Ovary (tissue), 9 donors: Measurements from ENCODE around the gene NEUROG2. TPM values are rescaled to one million over a fixed set of nuclear protein-coding genes. Genes with fewer than 3 reads are reported as not detected.
A peak's percentile ranks its signal among the peaks of the same experiment; 100 is the strongest.

Experiments
- DNase-seq, 5 donors: peaks; one replicate each; pipeline ENCODE4 v3.0.0-alpha.2; 2019 to 2020
- H3K27ac ChIP-seq, 2 donors: fragments of 200-600 bp; one replicate each; pipeline versions ENCODE4 v1.5.1 to v1.8.0; 2019 to 2022
- H3K27me3 ChIP-seq: fragments of 200-600 bp; one replicate; pipeline ENCODE4 v1.8.0; 2022
- H3K36me3 ChIP-seq: fragments of 200-600 bp; sonication (generic); one replicate; pipeline ENCODE4 v1.5.1; 2019
- H3K4me1 ChIP-seq: one replicate; pipeline ENCODE4 v1.8.1; 2013; ENCODE audit warnings: mild to moderate bottlenecking, moderate library complexity; ENCODE audit not compliant: insufficient read depth
- H3K4me3 ChIP-seq: fragments of 200-600 bp; sonication (generic); one replicate; pipeline ENCODE4 v1.5.1; 2017
- H3K9me3 ChIP-seq, 2 donors: fragments of 200-600 bp in 1 of 2; sonication (generic) in 1 of 2; one replicate each; pipeline versions ENCODE4 v1.5.1 to v1.8.1; 2013 to 2019; ENCODE audit warnings: mild to moderate bottlenecking in 1 of 2, moderate library complexity in 1 of 2
- CTCF ChIP-seq, 3 donors: fragments of 450-650 bp in 2 of 3; fragments of 200-600 bp in 1 of 3; IDR thresholded peaks; one replicate each; pipeline versions ENCODE4 v1.5.1 to v1.8.0; 2016 to 2022; ENCODE audit warnings: antibody characterized with exemption in 3 of 3, mild to moderate bottlenecking in 1 of 3
- EP300 ChIP-seq: sonication (generic); formaldehyde crosslinking; IDR thresholded peaks from one replicate; pipeline ENCODE4 v1.6.1; 2017; ENCODE audit warnings: antibody characterized with exemption
- POLR2A ChIP-seq: fragments of 450-650 bp; IDR thresholded peaks from one replicate; pipeline ENCODE4 v1.6.1; 2017; ENCODE audit warnings: antibody characterized with exemption, mild to moderate bottlenecking, moderate library complexity
- WGBS, 3 donors: extraction: QIAGEN DNeasy Blood & Tissue Kit in 1 of 3; methylation state at CpG; one replicate each; pipeline versions ENCODE4 v1.1.5 to v1.1.7; 2013 to 2017; 5-methylcytosine and 5-hydroxymethylcytosine counted together
- intact Hi-C, 4 donors: fragments of 100-400 bp; cut with DNase I; formaldehyde crosslinking; loops; one replicate each; pipeline versions ENCODE4 v1.11.0 to v1.15.1; 2022 to 2023
- polyA plus RNA-seq, 2 donors: library from polyadenylated mRNA; stranded (reverse); fragments of 200-250 nt in 1 of 2; fragments of 350-450 nt in 1 of 2; fragmentation: Illumina TruSeq in 1 of 2; extraction: RNeasy Lipid Tissue Mini Kit (QIAGEN cat#74804) in 1 of 2; gene quantifications; one replicate each; pipeline ENCODE4 v1.2.3, GENCODE V29; 2013 to 2014
- total RNA-seq, 7 donors: library from RNA; depleted of rRNA in 2 of 7; stranded (reverse); fragments of >200 nt in 2 of 7; fragmentation: NEBNext Ultra II Directional in 3 of 7; extraction: Animal tissue kit (Norgen Biotek cat#: 25700) in 3 of 7; gene quantifications; one replicate each; pipeline versions ENCODE4 v1.1.0 to v1.2.4, GENCODE V29; 2016 to 2023
- donor health status: DM: no; HTN: no; CAD: no; lungs with moderate emphysema.
- donor health status: DM: no; HTN: no; CAD: no.
- donor health status: Bipolar disorder and iron deficiency.
- donor health status: DM: yes; HTN: yes; CAD: no.
- donor health status: DM: no; HTN: no; CAD: no.
- donor health status: DM: yes; HTN: yes; CAD: no.

Gene NEUROG2
- total and polyA plus RNA-seq, 9 donors, result not detected

DNA sequence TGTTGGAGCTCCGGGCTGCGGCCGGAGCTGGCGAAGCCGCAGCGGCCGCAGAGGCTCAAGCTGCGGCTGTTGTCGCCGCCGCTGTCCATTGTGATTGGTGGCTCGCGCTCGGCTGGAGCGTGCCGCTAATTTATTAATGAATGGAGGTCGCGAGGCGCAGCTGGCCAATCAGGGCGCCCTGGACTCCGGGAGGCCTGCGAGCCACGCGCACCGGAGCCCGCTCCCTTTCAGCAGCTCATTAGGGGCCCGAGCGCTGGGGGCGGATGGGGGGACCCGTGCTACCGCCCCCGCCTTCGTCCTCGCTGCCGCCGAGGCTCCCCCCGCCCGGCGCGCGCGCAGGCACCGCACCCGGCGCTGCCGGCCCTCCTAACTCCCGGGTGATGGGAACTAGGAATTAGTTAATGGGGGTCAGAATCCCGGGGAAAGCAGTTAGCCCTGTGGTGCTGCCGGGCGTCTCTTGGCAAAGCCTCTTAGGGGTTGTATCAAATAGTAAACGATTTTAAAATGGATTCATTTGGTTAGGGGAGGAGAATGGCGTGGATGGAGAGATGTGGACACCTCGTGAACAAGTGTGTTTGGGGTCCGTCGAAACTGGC, 589 bp upstream of the NEUROG2 start:
- H3K9me3 ChIP-seq, result peaks cover 0 to 10% of the 10 kb centered on the region in 2 donors
- peaks cover 6% of the 10 kb centered on the region for H3K27me3 ChIP-seq
- no peak for TF ChIP-seq POLR2A
- no peak for TF ChIP-seq EP300
- TF ChIP-seq CTCF (IDR thresholded peaks at IDR 0.05), result no peak
- peak overlapping the region; percentile 26 for H3K4me3 ChIP-seq
- H3K36me3 ChIP-seq, result no peaks in the 10 kb centered on the region
- WGBS, 3 donors, result 1 to 2% (median 1%) methylated on average over 45 to 55 of the region's 55 CpGs
- peaks cover 7% of the 10 kb centered on the region for H3K4me1 ChIP-seq
- intact Hi-C loops, result no loop called here
- no peak for DNase-seq
- no peak overlapping the region for H3K27ac ChIP-seq

DNA sequence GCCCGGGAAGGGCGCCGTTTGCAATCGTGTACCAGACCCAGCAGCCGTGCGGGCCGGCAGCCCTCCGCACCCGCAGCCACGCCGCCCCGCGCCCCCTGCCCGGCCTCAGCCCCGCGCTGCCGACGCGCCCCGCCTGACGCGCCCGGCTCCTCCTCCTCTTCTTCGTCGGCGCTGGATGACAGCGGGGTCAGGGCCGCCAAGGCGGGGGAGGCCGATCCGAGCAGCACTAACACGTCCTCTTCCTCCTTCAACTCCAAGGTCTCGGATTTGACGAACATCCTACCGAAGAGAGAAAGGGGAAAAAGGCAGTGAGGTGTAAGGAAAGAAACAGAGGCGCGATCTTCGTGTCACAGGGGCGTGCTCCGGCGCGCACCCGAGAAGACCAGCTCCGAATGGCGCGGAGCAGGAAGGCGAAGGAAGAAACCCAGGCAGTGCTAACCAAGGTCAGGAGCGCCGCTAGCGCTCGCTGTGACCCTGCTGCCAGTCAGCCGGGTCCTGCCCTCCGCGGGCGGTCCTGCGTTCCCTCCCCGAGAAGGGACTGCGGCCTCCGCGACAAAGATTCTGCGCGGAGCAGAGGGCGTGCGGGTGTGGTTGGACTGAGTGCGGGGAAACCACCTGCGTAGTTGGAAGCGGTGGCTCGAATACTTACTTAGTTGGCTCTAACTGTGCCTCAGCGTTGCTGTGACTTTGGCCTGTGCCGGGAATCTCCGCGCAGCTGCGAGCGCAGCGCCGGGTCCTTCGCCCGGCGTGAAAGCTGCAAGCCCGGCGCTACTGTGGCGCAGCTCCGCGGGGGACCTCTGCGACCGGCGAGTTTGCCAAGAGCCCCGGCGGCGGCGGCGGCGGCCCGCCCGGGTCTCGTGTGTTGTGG, 548 bp downstream of the NEUROG2 start:
- Histone ChIP-seq H3K36me3 (no peaks in the 10 kb centered on the region), H3K9me3 (peaks cover 0 to 3% of the 10 kb centered on the region in 2 donors), H3K4me1 (peaks cover 11% of the 10 kb centered on the region), H3K4me3 (peak overlapping the region; percentile 8), H3K27ac (no peak overlapping the region), H3K27me3 (peaks cover 3% of the 10 kb centered on the region)
- TF ChIP-seq POLR2A, result no peak
- no peak for TF ChIP-seq EP300
- TF ChIP-seq CTCF (IDR thresholded peaks at IDR 0.05), result no peak
- peak in 1 of 5 donors; percentile 31 for DNase-seq
- intact Hi-C loops, result no loop called here
- WGBS, 3 donors, result 0 to 1% (median 0%) methylated on average over 70 to 96 of the region's 96 CpGs

GRCh38 chr4:112514647-112515197, 1.3 kb downstream of the NEUROG2 start:
- H3K9me3 ChIP-seq, result peaks cover 0 to 2% of the 10 kb centered on the region in 2 donors
- no peaks in the 10 kb centered on the region for H3K27me3 ChIP-seq
- peaks cover 11% of the 10 kb centered on the region for H3K4me1 ChIP-seq
- no peak for DNase-seq
- H3K4me3 ChIP-seq, result peak overlapping the region; percentile 8
- no peaks in the 10 kb centered on the region for H3K36me3 ChIP-seq
- H3K27ac ChIP-seq, result no peak overlapping the region
- intact Hi-C loops, result no loop called here
- no peak for TF ChIP-seq POLR2A
- TF ChIP-seq EP300, result no peak
- TF ChIP-seq CTCF (IDR thresholded peaks at IDR 0.05), result no peak
- WGBS, 3 donors, result 2% methylated on average over 30 to 52 of the region's 52 CpGs

GRCh38 chr4:112513971-112514646, 1.9 kb downstream of the NEUROG2 start:
- TF ChIP-seq CTCF (IDR thresholded peaks at IDR 0.05) (no peak), POLR2A (no peak), EP300 (no peak)
- H3K27me3 ChIP-seq, result no peaks in the 10 kb centered on the region
- no peak for DNase-seq
- 4 to 6% (median 6%) methylated on average over 15 of the region's 15 CpGs for WGBS, 3 donors
- no peak overlapping the region for H3K4me3 ChIP-seq
- intact Hi-C loops, result no loop called here
- no peak overlapping the region for H3K27ac ChIP-seq
- H3K4me1 ChIP-seq, result peaks cover 17% of the 10 kb centered on the region
- H3K9me3 ChIP-seq, result peaks cover 0 to 2% of the 10 kb centered on the region in 2 donors
- no peaks in the 10 kb centered on the region for H3K36me3 ChIP-seq
